Heart left ventricle (tissue), 16 donors: ENCODE measurements around the gene OMA1. TPM values are rescaled to one million over a fixed set of nuclear protein-coding genes. Genes with fewer than 3 reads are reported as not detected.

Source experiments
- ATAC-seq, 4 donors: fragments of 200-7000 bp; cut with Tn5 transposase; one replicate each; pipeline ENCODE4 v1.9.1; 2020 to 2022; ENCODE audit warnings: moderate library complexity in 4 of 4, mild to moderate bottlenecking in 3 of 4, moderate number of reproducible peaks in 1 of 4
- DNase-seq, 5 donors: peaks; one replicate each; pipeline ENCODE4 v3.0.0-alpha.2; 2020
- H3K27ac ChIP-seq, 12 donors: fragments of 200-600 bp; sonication (generic) in 4 of 12; one replicate each; pipeline versions ENCODE4 v1.5.0 to v1.8.0; 2016 to 2022; ENCODE audit warnings: mild to moderate bottlenecking in 2 of 12
- H3K27me3 ChIP-seq, 9 donors: fragments of 200-600 bp; sonication (generic) in 2 of 9; one replicate each; pipeline versions ENCODE4 v1.5.1 to v1.8.0; 2016 to 2022; ENCODE audit warnings: mild to moderate bottlenecking in 3 of 9
- H3K36me3 ChIP-seq, 9 donors: fragments of 200-600 bp; sonication (generic) in 2 of 9; one replicate each; pipeline versions ENCODE4 v1.5.0 to v1.8.0; 2018 to 2022; ENCODE audit warnings: mild to moderate bottlenecking in 2 of 9
- H3K4me1 ChIP-seq, 12 donors: fragments of 200-600 bp; sonication (generic) in 4 of 12; one replicate each; pipeline versions ENCODE4 v1.5.0 to v1.8.0; 2016 to 2022; ENCODE audit warnings: mild to moderate bottlenecking in 3 of 12
- H3K4me3 ChIP-seq, 12 donors: fragments of 200-600 bp; sonication (generic) in 4 of 12; one replicate each; pipeline versions ENCODE4 v1.5.0 to v1.8.0; 2017 to 2022; ENCODE audit warnings: mild to moderate bottlenecking in 9 of 12, moderate library complexity in 4 of 12
- H3K9me3 ChIP-seq, 12 donors: fragments of 200-600 bp; sonication (generic) in 4 of 12; one replicate each; pipeline versions ENCODE4 v1.5.0 to v1.8.0; 2016 to 2022; ENCODE audit warnings: mild to moderate bottlenecking in 1 of 12
- POLR2A ChIP-seq, 2 donors: fragments of 450-650 bp; IDR thresholded peaks; one replicate each; pipeline ENCODE4 v1.6.1; 2017; ENCODE audit warnings: antibody characterized with exemption in 2 of 2, mild to moderate bottlenecking in 2 of 2, moderate library complexity in 2 of 2
- WGBS, 4 donors: extraction: QIAGEN DNeasy Blood & Tissue Kit in 2 of 4; methylation state at CpG; one replicate each; pipeline versions ENCODE4 v1.1.5 to v1.1.7; 2013 to 2018; 5-methylcytosine and 5-hydroxymethylcytosine counted together
- intact Hi-C, 10 donors: fragments of 100-400 bp; cut with DNase I; formaldehyde crosslinking; loops; one replicate each; pipeline versions ENCODE4 v1.11.1 to v1.14.2; 2022
- polyA plus RNA-seq, 2 donors: library from polyadenylated mRNA; stranded (reverse); fragments of 200-250 nt; gene quantifications; one replicate each; pipeline ENCODE4 v1.2.3, GENCODE V29; 2013
- total RNA-seq, 9 donors: library from RNA; depleted of rRNA in 2 of 9; stranded (reverse); fragments of >200 nt in 2 of 9; fragmentation: NEBNext Ultra II Directional in 3 of 9; extraction: Animal tissue kit (Norgen Biotek cat#: 25700) in 3 of 9; gene quantifications; one replicate each; pipeline versions ENCODE4 v1.1.0 to v1.2.4, GENCODE V29; 2016 to 2023
- TF ChIP-seq, protein P1 (sequence below), 12 donors: fragments of 200-600 bp; sonication (generic) in 4 of 12; IDR thresholded peaks; one replicate each; pipeline versions ENCODE4 v1.5.0 to v1.8.0; 2018 to 2022; ENCODE audit warnings: antibody characterized with exemption in 12 of 12, mild to moderate bottlenecking in 5 of 12
- donor health status: ischemic (EF 13 %, LVEDD 7.1; RV severe dilation, severe dysfunction).
- donor health status: healthy with polysubstance abuse.
- donor health status: DM: no; HTN: yes; CAD: no.
- donor health status: DM: no; HTN: no; CAD: no.
- donor health status: ischemic (EF 25% LVEDD 6.9; RV normal size, moderate dysfunction).
- donor health status: ischemic (EF 25% LVEDD 5.7; RV mildly dilated, moderate dysfunction).
- donor health status: healthy.
- donor health status: DM: yes; HTN: yes; CAD: no.
- donor health status: ischemic (EF 35%, LVEDD 5.7; RV mildly dilated, moderate dysfunction).
- donor health status: nonischemic (EF 11% LVEDD 7.7; RV severe dilation, severe dysfunction).
- donor health status: DM: yes; HTN: yes; CAD: no.
- donor health status: PGD.
- donor health status: ischemic (EF 29% LVEDD 5.4; RV normal size, mild dysfunction).
- donor health status: nonischemic (EF 23%, LVEDD 6.1; RV moderate dilation, normal function).

OMA1 gene
- total and polyA plus RNA-seq, 11 donors = 9.6 to 44.5 (median 28.2) TPM

DNA sequence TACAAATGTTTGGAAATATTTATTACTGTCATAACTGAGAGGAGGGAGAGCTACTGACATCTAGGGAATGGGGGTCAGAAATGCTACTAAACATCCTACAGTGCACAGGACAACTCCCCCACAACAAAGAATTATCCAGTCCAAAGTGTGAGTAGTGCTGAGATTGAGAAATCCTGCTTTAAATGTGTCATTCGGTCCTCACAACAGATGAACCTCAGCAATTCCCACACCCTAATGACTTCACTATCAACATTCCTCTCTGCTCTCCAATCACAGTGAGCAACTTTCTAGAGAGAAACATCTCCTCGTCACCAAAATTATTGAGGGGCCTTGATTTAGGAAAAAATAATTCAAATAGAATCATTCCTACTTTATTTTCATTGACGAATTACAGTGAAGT, 18.0 kb downstream of the OMA1 start:
- ATAC-seq (peak in 2 of 4 donors; percentile 31 to 66), DNase-seq (no peak)
- Histone ChIP-seq H3K9me3 (no peaks in the 10 kb centered on the region), H3K27ac (no peak overlapping the region), H3K27me3 (no peaks in the 10 kb centered on the region), H3K36me3 (peaks cover 0 to 56% (median 19%) of the 10 kb centered on the region in 9 donors), H3K4me1 (peaks cover 0 to 6% (median 0%) of the 10 kb centered on the region in 12 donors), H3K4me3 (no peak overlapping the region)
- WGBS, 4 donors = 51 to 72% (median 56%) methylated on average over 3 of the region's 3 CpGs
- intact Hi-C loops = no loop called here
- no peak for TF ChIP-seq POLR2A (IDR thresholded peaks at IDR 0.05)
- TF ChIP-seq, protein P1, sequence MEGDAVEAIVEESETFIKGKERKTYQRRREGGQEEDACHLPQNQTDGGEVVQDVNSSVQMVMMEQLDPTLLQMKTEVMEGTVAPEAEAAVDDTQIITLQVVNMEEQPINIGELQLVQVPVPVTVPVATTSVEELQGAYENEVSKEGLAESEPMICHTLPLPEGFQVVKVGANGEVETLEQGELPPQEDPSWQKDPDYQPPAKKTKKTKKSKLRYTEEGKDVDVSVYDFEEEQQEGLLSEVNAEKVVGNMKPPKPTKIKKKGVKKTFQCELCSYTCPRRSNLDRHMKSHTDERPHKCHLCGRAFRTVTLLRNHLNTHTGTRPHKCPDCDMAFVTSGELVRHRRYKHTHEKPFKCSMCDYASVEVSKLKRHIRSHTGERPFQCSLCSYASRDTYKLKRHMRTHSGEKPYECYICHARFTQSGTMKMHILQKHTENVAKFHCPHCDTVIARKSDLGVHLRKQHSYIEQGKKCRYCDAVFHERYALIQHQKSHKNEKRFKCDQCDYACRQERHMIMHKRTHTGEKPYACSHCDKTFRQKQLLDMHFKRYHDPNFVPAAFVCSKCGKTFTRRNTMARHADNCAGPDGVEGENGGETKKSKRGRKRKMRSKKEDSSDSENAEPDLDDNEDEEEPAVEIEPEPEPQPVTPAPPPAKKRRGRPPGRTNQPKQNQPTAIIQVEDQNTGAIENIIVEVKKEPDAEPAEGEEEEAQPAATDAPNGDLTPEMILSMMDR (IDR thresholded peaks at IDR 0.05) = no peak

DNA sequence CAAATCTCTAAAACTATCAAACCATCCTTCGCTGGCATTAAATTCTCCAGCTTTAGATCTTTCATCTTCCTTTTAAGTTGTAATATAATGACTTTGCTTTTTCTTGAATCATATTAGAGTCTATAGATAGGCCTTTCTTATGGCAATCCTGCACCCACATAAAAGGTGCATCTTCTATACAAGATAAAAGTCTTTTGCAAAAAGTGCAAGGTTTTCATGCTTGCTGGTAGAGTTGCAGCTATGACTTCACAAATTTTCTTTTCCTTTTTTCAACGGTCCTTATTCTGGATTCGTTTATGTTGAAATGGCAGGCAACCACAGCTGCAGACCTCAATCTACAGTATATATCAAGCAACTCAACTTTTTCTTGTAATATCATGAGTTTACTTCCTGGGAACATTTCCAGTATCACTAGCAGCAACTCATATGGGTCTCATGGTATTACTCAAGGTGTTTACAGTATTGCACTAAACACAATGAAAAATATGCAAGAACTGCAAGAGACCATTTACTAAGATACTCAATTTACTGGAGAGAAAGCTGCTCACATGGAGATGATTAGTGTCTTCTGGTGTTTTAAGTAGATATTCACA, 22.1 kb downstream of the OMA1 start:
- TF ChIP-seq POLR2A (IDR thresholded peaks at IDR 0.05) = no peak
- TF ChIP-seq, protein P1 (IDR thresholded peaks at IDR 0.05) = no peak
- no peak for ATAC-seq
- no peak overlapping the region for H3K27ac ChIP-seq
- intact Hi-C loops = no loop called here
- H3K27me3 ChIP-seq = no peaks in the 10 kb centered on the region
- no peak for DNase-seq
- no peak overlapping the region for H3K4me3 ChIP-seq
- WGBS, 4 donors = 84 to 87% (median 85%) methylated on average over 3 of the region's 3 CpGs
- H3K4me1 ChIP-seq = peaks cover 0 to 6% (median 0%) of the 10 kb centered on the region in 12 donors
- no peaks in the 10 kb centered on the region for H3K9me3 ChIP-seq
- H3K36me3 ChIP-seq = peaks cover 0 to 73% (median 20%) of the 10 kb centered on the region in 9 donors

GRCh38 chr1:58515794-58516401, 30.6 kb downstream of the OMA1 start:
- Histone ChIP-seq H3K36me3 (peaks cover 0 to 59% (median 13%) of the 10 kb centered on the region in 9 donors), H3K27me3 (no peaks in the 10 kb centered on the region), H3K9me3 (peaks cover 0 to 7% (median 4%) of the 10 kb centered on the region in 12 donors), H3K27ac (no peak overlapping the region), H3K4me3 (no peak overlapping the region), H3K4me1 (peaks cover 0 to 14% (median 0%) of the 10 kb centered on the region in 12 donors)
- TF ChIP-seq POLR2A (IDR thresholded peaks at IDR 0.05) = no peak
- TF ChIP-seq, protein P1 (IDR thresholded peaks at IDR 0.05) = peak; percentile 56 to 82 (median 72)
- DNase-seq (peak in 4 of 5 donors; percentile 20 to 35 (median 30)), ATAC-seq (peak in 2 of 4 donors; percentile 39 to 72)
- intact Hi-C loops = loop anchor here (1.0 to 10.0 kb wide), 7 partner anchors 30 to 1429 kb away; partner anchors contain the start of gene OMA1 (in 8 of the 10)
- 31 to 45% (median 38%) methylated on average over 2 of the region's 2 CpGs for WGBS, 4 donors

- no peak overlapping the region for H3K27ac ChIP-seq
- H3K9me3 ChIP-seq = peaks cover 0 to 14% (median 5%) of the 10 kb centered on the region in 12 donors
- no peak for TF ChIP-seq POLR2A (IDR thresholded peaks at IDR 0.05)
- TF ChIP-seq, protein P1 (IDR thresholded peaks at IDR 0.05) = no peak
- H3K36me3 ChIP-seq = peaks cover 0 to 44% (median 7%) of the 10 kb centered on the region in 9 donors
- ATAC-seq (no peak), DNase-seq (no peak)
- H3K4me3 ChIP-seq = no peak overlapping the region
- H3K4me1 ChIP-seq = peaks cover 0 to 14% (median 0%) of the 10 kb centered on the region in 12 donors
- intact Hi-C loops = loop anchor here in 4 of 10 donors (2.0 to 10.0 kb wide), 4 partner anchors 33 to 1431 kb away; partner anchors contain the start of gene OMA1 (in 1 of the 4)
- no peaks in the 10 kb centered on the region for H3K27me3 ChIP-seq
These were observed 32.6 kb downstream of the OMA1 start for GRCh38 chr1:58513956-58514355.
